OCI-LY1 (cell line): ENCODE results near the gene MTX3.

Experiments
- H2AFZ ChIP-seq: fragments of 200-600 bp; sonication (generic), shearing (Covaris generic); 2 replicates; pipeline ENCODE4 v1.6.0; 2014; ENCODE audit warnings: antibody characterized with exemption, mild to moderate bottlenecking, low read length
- H3F3A ChIP-seq: fragments of 200-600 bp; sonication (generic), shearing (Covaris generic); 2 replicates; pipeline ENCODE4 v1.6.0; 2014; ENCODE audit warnings: mild to moderate bottlenecking, antibody characterized with exemption, low read length, moderate library complexity; ENCODE audit not compliant: insufficient read depth
- H3K27ac ChIP-seq: fragments of 200-600 bp; sonication (generic); 2 replicates; pipeline ENCODE4 v1.5.1; 2014; ENCODE audit warnings: low read length, mixed run types, mild to moderate bottlenecking, low read depth; ENCODE audit not compliant: poor library complexity, severe bottlenecking
- H3K27me3 ChIP-seq: fragments of 200-600 bp; sonication (generic); 2 replicates; pipeline ENCODE4 v1.6.0; 2014; ENCODE audit warnings: antibody characterized with exemption, mild to moderate bottlenecking, low read length, moderate library complexity; ENCODE audit not compliant: insufficient read depth
- H3K36me3 ChIP-seq: fragments of 200-600 bp; sonication (generic); 2 replicates; pipeline ENCODE4 v1.6.1; 2014; ENCODE audit warnings: mild to moderate bottlenecking, antibody characterized with exemption, low read length, moderate library complexity, mixed read lengths; ENCODE audit not compliant: insufficient read depth
- H3K4me1 ChIP-seq: fragments of 200-600 bp; sonication (generic); 2 replicates; pipeline ENCODE4 v1.5.1; 2014; ENCODE audit warnings: mild to moderate bottlenecking, low read length, moderate library complexity; ENCODE audit not compliant: insufficient read depth, severe bottlenecking
- H3K4me2 ChIP-seq: fragments of 200-600 bp; sonication (generic), shearing (Covaris generic); 2 replicates; pipeline ENCODE4 v1.6.1; 2014; ENCODE audit warnings: low read length
- H3K4me3 ChIP-seq: fragments of 200-600 bp; sonication (generic); 2 replicates; pipeline ENCODE4 v1.5.1; 2014; ENCODE audit warnings: low read length, low read depth, mild to moderate bottlenecking, mixed read lengths; ENCODE audit not compliant: poor library complexity, severe bottlenecking
- H3K79me2 ChIP-seq: fragments of 200-600 bp; shearing (Covaris generic); 2 replicates; pipeline ENCODE4 v1.6.1; 2016; ENCODE audit warnings: mixed run types, low read length, mixed read lengths; ENCODE audit not compliant: insufficient read depth
- H3K9ac ChIP-seq: fragments of 200-600 bp; sonication (generic), shearing (Covaris generic); 2 replicates; pipeline ENCODE4 v1.6.1; 2014; ENCODE audit warnings: mild to moderate bottlenecking, low read length, mixed read lengths
- H3K9me2 ChIP-seq: fragments of 200-600 bp; sonication (generic), shearing (Covaris generic); 2 replicates; pipeline ENCODE4 v1.6.1; 2014; ENCODE audit warnings: low read depth, mild to moderate bottlenecking, low read length, mixed read lengths
- H3K9me3 ChIP-seq: fragments of 200-600 bp; shearing (Covaris generic); 2 replicates; pipeline ENCODE4 v1.6.1; 2014; ENCODE audit warnings: low read length, mixed read lengths
- H4K20me1 ChIP-seq: fragments of 200-600 bp; sonication (generic), shearing (Covaris generic); 2 replicates; pipeline ENCODE4 v1.6.0; 2016; ENCODE audit warnings: mild to moderate bottlenecking, low read length; ENCODE audit not compliant: insufficient read depth
- EZH2 ChIP-seq: fragments of 200-600 bp; sonication (generic), shearing (Covaris generic); IDR thresholded peaks from 2 replicates; pipeline ENCODE4 v1.8.0; 2017; ENCODE audit warnings: borderline replicate concordance, mixed run types, mild to moderate bottlenecking, antibody characterized with exemption, low read length, moderate library complexity, mixed read lengths
- TF ChIP-seq, protein P1 (sequence below): fragments of 200-600 bp; sonication (generic), shearing (Covaris generic); IDR thresholded peaks from 2 replicates; pipeline ENCODE4 v1.5.1; 2017; ENCODE audit warnings: mild to moderate bottlenecking, antibody characterized with exemption, low read length, moderate library complexity, mixed read lengths

MTX3 gene

DNA sequence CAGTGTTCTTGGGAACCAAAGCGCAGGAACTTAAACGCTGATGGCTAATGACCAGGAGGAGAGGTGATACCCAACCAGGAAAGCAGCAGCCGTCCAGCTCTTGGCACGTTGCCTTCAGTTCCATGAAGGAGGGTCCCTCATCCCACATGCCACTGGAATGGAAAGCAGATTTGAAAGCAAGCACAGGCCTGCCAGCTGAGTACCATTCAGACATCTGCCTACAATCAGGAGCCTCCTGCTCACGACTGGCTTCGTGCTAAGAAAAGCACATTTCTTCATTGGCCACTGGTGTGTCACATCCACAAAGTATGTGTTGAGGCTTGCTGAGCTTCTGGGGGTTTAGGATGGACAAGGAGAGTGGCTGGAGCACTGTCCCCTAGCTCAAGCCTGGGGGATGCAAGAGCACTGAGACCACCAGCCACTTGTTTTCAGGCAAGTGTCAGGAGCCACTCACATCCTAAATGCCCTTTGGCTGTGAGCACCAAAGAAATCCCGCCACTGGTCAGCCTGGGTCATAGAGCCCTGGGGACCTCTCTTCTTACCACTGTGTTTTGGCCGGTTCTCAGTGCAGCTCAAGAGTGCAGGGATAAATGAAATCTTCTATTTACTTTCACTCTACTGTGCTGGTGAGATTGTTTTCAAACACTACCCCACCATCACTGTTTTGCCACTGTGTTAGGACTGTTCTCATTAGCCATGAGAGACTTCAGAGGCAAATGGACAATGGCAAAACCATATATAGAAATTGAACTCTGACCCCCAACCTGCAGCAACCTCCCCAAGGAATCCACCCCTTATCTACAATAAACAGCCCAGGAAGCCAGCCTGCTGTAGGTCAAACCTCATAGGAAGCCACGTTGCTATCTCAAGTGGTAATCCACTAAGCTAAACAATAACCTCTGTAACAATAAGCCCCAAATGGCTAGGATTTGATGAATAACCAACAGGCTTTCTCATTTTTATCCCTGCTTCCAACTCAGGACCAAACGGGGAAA, 58.3 kb downstream of the MTX3 start:
- H3K4me3 ChIP-seq = no peak overlapping the region
- no peaks in the 10 kb centered on the region for H4K20me1 ChIP-seq
- no peak overlapping the region for H3K27ac ChIP-seq
- no peaks in the 10 kb centered on the region for H3K36me3 ChIP-seq
- no peak overlapping the region for H3K4me2 ChIP-seq
- H3K9me2 ChIP-seq = no peaks in the 10 kb centered on the region
- H2AFZ ChIP-seq = no peak overlapping the region
- H3K9me3 ChIP-seq = no peaks in the 10 kb centered on the region
- H3K27me3 ChIP-seq = 0 out of 2 replicates have a peak, but pooled peaks cover 4% of the 10 kb centered on the region
- H3K79me2 ChIP-seq = no peaks in the 10 kb centered on the region
- no peaks in the 10 kb centered on the region for H3K4me1 ChIP-seq
- H3F3A ChIP-seq = no peaks in the 10 kb centered on the region
- TF ChIP-seq, protein P1, sequence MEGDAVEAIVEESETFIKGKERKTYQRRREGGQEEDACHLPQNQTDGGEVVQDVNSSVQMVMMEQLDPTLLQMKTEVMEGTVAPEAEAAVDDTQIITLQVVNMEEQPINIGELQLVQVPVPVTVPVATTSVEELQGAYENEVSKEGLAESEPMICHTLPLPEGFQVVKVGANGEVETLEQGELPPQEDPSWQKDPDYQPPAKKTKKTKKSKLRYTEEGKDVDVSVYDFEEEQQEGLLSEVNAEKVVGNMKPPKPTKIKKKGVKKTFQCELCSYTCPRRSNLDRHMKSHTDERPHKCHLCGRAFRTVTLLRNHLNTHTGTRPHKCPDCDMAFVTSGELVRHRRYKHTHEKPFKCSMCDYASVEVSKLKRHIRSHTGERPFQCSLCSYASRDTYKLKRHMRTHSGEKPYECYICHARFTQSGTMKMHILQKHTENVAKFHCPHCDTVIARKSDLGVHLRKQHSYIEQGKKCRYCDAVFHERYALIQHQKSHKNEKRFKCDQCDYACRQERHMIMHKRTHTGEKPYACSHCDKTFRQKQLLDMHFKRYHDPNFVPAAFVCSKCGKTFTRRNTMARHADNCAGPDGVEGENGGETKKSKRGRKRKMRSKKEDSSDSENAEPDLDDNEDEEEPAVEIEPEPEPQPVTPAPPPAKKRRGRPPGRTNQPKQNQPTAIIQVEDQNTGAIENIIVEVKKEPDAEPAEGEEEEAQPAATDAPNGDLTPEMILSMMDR = no peak
- no peak for TF ChIP-seq EZH2
- no peak overlapping the region for H3K9ac ChIP-seq

DNA sequence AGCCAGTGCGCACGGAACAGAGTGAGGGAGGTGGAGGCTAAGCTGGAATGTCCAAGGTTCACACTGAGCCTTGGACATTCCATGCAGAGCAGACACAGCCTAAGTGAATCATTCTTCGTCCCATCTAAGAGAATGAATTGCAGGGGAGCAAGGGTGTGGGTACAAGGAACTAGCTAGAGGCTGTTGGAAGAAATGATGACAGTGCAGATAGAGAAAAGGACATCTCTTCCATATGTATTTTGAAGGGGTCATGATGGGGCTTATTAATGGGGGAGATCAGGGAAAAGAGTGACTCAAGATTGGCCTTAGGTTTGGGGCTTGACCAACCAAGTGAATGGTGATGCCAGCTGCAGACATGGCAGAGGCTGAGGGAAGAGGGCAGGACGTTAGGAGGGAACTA, 59.2 kb downstream of the MTX3 start:
- Histone ChIP-seq H4K20me1 (no peaks in the 10 kb centered on the region), H3K9ac (no peak overlapping the region), H3K27me3 (0 out of 2 replicates have a peak, but pooled peaks cover 4% of the 10 kb centered on the region), H3K27ac (no peak overlapping the region), H3F3A (no peaks in the 10 kb centered on the region), H3K4me1 (no peaks in the 10 kb centered on the region), H2AFZ (no peak overlapping the region), H3K4me3 (no peak overlapping the region), H3K9me2 (no peaks in the 10 kb centered on the region), H3K36me3 (no peaks in the 10 kb centered on the region), H3K79me2 (no peaks in the 10 kb centered on the region), H3K9me3 (no peaks in the 10 kb centered on the region), H3K4me2 (no peak overlapping the region)
- TF ChIP-seq, protein P1 = no peak
- no peak for TF ChIP-seq EZH2

DNA sequence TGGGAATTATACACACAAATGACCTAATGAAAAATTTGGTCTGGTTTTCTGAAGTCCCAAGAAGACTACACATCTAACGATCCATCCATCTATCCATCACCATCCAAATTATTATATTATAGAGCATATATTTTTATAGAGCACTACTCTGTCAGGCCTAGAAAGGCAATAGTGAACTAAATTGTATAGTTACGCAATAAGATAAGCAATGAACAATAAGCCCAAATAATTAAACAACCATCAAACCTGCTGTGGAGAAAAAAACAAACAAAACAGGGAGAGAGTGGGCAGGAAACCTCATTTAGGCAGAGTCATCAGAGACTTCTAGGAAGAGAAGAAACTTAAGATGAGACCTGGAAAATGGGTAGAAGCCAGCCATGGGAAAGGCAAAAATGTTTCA, 59.7 kb downstream of the MTX3 start:
- Histone ChIP-seq H3F3A (no peaks in the 10 kb centered on the region), H3K4me3 (no peak overlapping the region), H3K4me1 (no peaks in the 10 kb centered on the region), H3K36me3 (no peaks in the 10 kb centered on the region), H4K20me1 (no peaks in the 10 kb centered on the region), H3K27me3 (0 out of 2 replicates have a peak, but pooled peaks cover 4% of the 10 kb centered on the region), H3K9me2 (no peaks in the 10 kb centered on the region), H2AFZ (no peak overlapping the region), H3K79me2 (no peaks in the 10 kb centered on the region), H3K9ac (no peak overlapping the region), H3K4me2 (no peak overlapping the region), H3K9me3 (no peaks in the 10 kb centered on the region), H3K27ac (no peak overlapping the region)
- TF ChIP-seq EZH2 = no peak
- TF ChIP-seq, protein P1 = no peak
